Suppressor macrophage (primary cell): ENCODE measurements around the gene UFSP2.

Experiments
- DNase-seq, 4 experiments: peaks; one replicate each; pipeline ENCODE4 v3.0.0-alpha.2; 2020 to 2022

The UFSP2 gene

DNA sequence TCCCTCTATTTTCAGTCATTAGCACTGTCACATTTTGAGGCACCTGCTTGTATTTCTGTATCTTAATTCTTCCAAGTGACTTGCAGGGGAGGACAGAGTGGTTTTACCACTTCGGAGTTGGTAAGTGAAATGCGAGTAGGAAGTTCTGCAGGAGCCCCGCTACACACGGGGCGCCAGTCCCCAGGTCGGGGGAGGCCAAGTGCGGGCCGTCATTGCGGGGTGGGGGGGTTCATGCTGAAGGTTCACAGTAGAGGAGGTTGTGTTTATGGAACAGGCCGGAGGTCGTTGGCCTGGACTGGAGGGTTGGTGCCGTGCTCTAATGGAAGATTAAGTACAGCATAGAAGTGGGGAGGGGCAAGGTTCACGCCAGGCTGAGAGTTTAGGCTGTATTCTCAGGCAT, 74.1 kb downstream of the UFSP2 start:
- DNase-seq, result no peak
